GM15510 (cell line): ENCODE data around the gene BRICD5.

Source experiments
- POLR2A ChIP-seq: IDR thresholded peaks from 3 replicates; pipeline ENCODE4 v1.6.1; 2011; ENCODE audit warnings: borderline replicate concordance; ENCODE audit not compliant: insufficient read length; ENCODE audit errors: extremely low read depth

The BRICD5 gene

DNA sequence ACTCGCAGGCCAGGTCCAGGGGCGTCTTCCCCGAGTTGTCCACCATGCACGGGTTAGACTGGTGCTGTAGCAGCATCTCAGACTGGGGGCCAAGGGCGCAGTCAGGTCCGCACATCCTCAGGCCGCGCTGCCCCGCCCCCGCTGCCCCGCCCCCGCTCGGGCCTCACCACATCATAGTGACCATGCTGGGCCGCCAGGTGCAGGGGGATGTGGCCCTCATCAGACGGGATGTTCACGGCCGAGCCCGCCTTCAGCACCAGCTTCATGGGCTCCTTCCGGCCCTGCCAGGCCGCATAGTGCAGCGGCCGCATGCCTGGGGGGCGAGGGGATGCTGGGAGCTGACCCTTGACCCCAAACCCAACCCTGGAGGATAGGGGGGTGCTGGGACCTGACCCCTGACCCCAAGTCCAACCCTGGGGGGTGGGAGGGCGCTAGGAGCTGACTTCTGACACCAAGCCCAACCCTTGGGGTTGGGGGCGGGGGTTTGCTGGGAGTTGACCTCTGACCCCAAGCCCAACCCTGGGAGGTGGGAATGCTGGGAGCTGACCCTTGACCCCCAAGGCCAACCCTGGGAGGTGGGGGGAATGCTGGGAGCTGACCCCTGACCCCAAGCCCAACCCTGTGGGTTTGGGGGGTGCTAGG, 21.3 kb downstream of the BRICD5 start:
- no peak for TF ChIP-seq POLR2A

DNA sequence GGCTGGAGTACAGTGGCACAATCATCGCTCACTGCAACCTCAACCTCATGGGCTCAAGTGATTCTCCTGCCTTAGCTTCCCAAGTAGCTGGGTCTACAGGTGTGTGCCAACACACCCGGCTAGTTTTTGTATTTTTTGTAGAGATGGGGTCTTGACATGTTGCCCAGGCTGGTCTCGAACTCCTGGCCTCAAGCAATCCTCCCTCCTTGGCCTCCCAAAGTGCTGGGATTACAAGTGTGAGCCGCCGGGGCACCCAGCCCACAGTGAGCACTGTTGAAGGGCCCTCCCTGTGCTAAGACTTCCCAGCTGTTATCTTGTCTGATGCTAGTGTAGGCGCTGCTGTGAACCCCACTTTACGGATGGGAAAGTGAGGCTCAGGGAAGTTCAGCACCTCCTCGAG, 22.3 kb downstream of the BRICD5 start:
- no peak for TF ChIP-seq POLR2A

DNA sequence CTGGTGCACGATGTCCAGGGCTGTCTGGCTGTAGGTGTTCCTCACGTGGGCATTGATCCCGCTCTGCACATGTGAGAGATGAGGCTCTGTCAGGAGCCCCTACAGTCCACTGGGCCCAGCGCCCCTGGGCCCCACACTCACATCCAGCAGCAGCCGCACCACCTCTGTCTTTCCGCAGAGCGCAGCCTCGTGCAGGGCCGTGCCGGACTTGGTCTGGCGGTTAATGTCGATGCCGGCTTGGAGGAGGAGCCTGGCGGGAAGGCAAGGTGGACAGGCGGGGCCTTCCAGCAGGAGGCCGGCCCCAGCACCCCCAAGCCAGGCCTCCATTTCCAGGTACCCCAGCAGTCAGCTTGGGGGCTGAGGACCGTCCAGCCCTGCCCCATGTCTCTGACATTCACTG, 23.5 kb downstream of the BRICD5 start:
- no peak for TF ChIP-seq POLR2A

DNA sequence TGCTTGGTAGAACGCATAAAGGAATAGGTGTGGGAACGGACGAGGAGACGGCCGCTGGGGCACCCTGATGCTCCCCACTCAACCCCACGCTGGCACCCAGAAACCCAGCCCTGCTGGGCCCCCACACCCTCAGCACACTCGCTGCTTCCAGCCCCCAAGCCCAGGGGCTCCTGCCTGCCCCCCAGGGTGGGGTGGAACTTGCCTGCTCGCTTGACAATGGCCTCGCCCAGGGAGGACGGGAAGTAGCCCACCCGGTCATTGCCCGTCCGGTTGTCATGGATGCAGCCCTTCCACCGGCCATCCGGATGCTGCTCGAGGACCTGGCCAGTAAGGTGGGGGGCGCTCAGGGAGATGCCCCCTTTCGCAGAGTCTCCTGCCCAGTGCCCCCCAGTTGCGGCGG, 24.2 kb downstream of the BRICD5 start:
- no peak for TF ChIP-seq POLR2A

DNA sequence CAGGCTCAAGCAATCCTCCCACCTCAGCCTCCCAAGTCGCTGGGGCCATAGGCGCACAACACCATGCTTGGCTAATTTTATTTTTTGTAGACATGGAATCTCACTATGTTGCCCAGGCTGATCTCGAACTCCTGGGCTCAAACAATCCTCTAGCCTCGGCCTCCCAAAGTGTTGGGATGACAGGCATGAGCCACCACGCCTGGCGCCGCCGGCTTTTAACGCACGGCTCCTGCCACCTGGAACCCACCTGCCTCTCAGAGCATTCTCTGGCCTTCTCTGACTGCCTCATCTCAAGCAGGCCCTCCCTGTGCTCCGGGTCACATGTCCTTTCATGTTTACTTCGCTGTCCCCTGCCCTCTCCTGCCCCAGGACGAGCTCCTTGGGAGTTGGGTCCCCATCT, 24.6 kb downstream of the BRICD5 start:
- TF ChIP-seq POLR2A = no peak

DNA sequence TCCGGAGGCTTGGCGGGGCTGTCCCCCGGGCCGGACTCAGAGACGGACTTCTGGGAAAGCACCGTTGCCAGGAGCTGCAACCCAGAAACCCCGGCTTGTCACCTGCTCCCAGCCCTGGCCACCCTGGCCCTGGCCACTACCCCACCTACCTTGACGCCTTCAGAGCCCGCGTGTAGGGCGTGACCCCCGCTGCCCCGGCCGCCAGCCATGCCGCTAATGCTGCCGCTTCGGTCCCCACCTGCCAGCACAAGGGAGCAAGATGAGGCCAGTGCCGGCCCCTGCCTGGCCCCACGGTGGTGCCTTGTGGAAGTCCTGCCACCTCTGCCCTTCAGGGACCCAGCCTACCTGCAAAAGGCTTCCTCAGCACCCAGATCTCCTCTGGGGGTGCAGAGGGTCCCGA, 25.7 kb downstream of the BRICD5 start:
- TF ChIP-seq POLR2A = no peak

DNA sequence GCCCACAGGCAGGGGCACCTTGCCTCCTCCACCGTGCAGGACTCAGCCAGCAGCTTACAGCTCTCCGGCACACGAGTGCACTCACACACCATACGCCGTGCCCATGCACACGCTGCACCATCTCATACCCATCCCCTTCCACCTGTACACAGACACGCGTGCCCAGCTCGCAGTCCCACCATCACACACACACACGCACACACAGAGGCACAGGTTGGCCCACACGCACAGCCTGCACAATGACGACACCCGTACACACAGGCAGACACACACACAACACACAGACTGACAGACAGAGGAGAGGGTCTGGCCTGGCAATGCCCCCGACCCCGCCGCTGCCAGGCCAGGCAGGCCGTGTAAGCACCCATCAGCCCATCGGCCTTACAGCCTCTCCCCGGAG, 26.3 kb downstream of the BRICD5 start:
- no peak for TF ChIP-seq POLR2A

DNA sequence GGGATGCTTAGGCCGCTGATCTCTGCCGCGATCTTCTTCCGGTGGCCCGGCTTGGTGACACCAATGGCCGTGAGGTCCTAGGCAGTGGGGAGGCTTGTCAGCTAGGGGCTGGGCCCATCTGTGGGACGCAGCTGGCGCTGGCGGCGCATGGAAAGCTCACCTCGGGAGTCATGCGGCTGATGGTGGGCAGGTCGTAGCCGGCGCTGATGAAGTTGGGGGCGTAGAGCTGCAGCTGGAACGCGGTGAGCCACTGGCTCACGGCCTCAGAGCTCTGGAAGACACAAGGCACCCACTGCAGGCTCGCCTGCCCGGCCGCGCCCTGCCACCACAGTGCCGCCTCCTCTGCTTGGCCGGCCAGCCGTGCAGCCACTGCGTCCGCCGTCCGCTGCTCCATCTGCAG, 27.0 kb downstream of the BRICD5 start:
- TF ChIP-seq POLR2A = no peak

DNA sequence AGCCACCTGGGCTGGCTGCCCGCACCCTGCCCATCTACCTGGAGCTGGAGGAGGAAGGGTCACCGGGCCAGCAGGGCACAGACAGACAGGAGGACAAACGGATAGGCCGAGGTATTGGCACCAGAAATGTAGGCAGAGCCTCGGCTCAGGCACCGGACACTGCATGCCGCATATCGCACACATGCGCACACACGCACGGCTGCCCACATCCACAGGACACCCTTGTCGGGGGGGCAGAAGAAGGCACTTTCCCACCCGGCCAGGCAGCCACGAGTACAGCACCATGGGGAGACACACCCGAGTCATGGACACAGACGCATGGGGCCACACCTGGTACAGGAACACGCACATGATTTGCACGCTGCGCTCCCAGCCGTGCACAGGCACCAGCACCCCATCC, 28.7 kb downstream of the BRICD5 start:
- no peak for TF ChIP-seq POLR2A

DNA sequence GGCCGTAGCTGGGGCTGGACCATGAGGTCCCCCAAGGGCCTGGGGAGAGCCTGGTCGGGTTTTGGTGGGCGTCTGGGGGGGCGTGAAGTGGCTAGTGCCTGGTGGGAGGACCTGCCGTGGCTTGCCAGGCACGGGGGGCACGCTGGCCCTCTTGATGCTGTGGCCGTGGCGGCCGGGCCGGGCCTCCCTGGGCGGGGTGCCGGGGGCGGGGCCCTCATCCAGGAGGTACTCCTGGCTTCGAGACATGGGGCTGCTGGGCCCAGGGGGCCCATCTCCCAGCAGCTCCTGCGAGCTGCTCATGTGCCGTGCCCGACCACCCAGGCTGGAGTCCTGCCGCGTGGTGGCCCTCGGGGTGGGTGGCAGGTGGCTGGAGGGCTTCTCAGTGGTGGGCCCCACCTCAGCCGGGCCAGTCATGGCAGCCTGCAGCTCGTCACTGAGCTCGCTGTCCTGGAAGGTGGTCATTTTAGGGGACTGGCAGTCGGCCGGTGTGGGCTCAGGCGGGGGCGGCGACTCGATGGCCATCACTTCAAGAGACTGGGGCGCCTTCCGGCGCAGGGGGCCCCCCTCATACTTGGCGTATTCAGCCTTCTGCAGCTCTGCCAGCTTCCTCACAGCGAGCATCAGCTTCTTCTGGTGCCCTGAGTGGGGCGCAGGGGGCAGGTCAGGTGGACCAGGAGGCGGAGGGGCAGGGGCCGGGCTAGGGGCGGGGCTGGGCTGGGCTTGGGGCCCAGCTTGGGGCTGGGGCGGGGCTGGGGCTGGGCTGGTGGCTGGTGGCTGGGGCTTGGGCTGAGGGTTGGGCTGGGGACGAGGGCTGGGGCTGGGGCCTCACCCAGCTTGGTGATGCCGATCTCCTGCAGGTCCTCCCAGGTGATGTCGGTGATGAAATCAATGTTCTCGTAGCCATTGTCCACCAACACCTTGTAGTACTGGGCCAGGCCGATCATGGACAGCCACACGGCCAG, 29.4 kb downstream of the BRICD5 start:
- TF ChIP-seq POLR2A = no peak

DNA sequence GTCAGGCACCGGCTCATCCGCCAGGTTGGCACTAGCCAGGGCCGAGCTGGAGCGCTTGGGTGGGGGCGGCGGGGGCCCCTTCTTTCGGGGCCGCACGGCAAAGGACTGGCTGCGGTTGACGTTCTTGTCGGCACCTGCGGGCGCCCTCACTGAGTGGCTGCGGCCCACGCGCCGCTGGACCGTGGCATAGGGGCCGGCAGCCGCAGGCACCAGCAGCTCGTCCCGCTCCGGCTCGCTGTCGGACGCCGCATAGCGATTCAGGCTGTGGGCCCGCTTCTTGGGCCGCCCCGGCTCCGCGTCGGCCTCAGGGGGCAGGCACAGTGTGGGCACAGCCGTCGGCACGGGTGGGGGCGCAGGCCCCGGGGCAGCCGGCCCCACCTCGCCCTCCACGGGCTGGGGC, 30.2 kb downstream of the BRICD5 start:
- no peak for TF ChIP-seq POLR2A

DNA sequence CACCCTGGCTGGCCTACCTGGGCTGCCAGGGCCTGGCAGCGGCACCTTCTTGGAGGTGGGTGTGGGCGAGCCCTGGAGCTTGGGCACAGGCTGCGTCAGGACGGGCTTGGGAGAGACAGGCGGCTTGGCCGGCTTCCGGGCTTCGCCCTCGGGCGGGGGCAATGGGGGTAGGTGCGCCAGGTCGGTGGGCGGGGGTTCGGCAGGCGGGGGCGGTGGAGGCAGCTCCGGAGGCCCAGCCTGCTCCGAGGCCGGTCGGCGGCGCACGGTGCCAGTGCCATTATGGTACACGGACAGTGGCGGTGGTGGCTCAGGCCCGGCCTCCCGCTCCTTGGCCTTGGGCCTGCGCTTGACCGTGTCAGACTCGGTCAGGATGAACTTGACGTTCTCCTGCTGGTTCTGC, 31.1 kb downstream of the BRICD5 start:
- no peak for TF ChIP-seq POLR2A

DNA sequence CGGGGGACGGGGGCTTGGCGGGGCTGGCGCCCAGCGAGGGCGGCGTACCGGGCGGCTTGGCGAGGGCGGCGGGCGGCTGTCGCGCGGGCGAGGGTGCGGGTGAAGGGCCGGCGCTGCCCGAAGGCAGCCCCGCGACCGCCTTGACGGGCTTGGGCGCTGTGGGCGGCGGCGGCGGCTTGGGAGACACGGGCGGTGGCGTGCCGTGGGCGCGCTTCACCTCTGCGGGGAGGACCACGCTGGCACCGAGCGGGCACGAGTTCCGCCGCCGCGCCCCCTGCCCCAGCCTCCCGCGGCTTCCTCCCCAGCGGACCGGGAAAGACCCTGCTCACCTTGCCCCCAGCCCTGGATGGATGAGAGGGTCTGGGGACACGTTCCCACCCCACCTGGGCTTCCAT, 31.6 kb downstream of the BRICD5 start:
- no peak for TF ChIP-seq POLR2A

DNA sequence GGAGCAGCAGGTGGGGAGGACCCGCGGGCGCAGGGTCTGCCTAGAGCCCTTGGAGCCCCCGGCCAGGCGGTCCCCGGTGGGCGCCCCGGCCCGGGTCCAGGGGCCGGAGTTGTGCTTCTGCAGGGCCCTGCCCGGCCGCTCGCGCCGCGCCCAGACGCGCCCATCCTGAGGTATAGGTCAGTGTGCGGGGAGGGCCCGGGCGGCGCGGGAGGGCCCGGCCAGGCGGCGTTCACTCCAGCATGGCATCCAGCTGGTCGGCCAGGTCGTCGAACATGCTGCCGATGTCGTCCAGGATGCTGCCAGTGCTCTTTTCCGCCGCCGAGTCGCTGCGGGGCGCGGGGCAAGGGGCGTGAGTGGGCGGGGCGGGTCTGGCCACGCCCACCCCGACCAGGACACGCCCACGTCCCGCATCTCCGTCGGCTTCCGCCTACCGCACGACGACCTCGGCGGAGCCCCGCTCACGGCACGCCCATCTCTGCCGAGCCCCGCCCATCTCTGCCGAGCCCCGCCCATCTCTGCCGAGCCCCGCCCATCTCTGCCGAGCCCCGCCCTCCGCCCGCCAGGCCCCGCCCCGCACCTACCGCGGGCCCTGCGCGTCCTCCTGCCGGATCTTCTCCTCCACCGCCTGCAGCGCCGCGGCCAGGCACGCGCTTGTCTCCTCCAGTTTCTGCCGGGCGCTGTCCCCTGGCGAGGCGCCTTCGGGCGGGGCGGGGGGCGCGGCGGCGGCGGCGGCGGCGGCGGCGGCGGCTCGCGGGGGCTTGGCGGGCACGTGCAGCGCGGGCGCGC, 32.1 kb downstream of the BRICD5 start:
- no peak for TF ChIP-seq POLR2A

DNA sequence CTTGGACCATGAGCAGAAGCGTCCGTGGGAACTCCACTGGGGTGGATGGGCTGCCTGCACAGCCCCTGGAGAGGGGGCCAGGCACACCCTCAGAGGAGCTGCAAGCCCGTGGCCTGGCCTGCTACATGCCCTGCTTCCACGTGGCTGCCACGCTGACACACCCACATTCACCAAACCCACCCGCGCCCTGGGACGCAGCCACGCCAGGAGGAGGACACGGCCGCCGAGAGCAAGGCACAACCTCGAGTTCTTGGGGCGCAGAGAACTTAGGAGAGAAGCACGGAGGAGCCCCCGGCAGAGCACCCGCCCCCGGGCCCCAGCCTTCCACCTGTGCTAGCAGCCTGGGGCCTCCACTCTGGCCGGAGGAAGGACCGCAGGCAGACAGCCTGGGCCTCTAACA, 33.1 kb downstream of the BRICD5 start:
- TF ChIP-seq POLR2A = no peak
